OCI-LY3 (cell line): ENCODE results near the gene TBC1D2B.

Source experiments
- EZH2phosphoT487 ChIP-seq: fragments of 200-600 bp; shearing (Covaris generic); IDR thresholded peaks from 2 replicates; pipeline ENCODE4 v1.6.1; 2018; ENCODE audit warnings: antibody characterized with exemption, mixed run types, low read depth
- TF ChIP-seq, protein P1 (sequence below): fragments of 200-600, 300-600 bp; sonication (generic); IDR thresholded peaks from 2 replicates; pipeline ENCODE4 v1.5.1; 2014; ENCODE audit warnings: antibody characterized with exemption, low read length, low read depth

DNA sequence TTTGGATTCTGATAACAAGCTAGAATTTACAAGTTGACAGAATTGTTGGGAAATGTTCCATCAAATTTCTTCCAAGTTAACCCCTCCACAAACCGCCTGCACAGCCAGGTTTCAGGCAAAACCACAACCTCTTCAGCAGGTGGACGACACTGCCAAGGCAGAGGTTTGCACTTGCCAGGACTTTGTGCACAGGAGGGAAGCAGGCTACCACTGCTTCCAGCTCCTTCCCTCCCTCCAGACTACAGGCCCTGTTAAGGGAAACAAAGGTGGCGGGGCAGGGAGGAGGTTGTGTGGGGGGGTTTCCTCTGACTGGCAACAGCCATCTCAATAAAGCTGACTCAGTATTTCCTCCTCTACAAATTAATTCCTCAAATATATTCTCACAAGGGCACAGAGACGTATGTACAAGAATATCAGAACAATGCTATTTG lies 42.2 kb downstream of the TBC1D2B start:
- TF ChIP-seq, protein P1, sequence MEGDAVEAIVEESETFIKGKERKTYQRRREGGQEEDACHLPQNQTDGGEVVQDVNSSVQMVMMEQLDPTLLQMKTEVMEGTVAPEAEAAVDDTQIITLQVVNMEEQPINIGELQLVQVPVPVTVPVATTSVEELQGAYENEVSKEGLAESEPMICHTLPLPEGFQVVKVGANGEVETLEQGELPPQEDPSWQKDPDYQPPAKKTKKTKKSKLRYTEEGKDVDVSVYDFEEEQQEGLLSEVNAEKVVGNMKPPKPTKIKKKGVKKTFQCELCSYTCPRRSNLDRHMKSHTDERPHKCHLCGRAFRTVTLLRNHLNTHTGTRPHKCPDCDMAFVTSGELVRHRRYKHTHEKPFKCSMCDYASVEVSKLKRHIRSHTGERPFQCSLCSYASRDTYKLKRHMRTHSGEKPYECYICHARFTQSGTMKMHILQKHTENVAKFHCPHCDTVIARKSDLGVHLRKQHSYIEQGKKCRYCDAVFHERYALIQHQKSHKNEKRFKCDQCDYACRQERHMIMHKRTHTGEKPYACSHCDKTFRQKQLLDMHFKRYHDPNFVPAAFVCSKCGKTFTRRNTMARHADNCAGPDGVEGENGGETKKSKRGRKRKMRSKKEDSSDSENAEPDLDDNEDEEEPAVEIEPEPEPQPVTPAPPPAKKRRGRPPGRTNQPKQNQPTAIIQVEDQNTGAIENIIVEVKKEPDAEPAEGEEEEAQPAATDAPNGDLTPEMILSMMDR, result no peak
- no peak for TF ChIP-seq EZH2phosphoT487
